ENCODE measurements around the gene EFL1. TPM values are rescaled to one million over a fixed set of nuclear protein-coding genes. Genes with fewer than 3 reads are reported as not detected.

EFL1 gene
- polyA plus RNA-seq, 12 donors: 9.3 to 17.8 (median 14.4) TPM; not detected in 1

DNA sequence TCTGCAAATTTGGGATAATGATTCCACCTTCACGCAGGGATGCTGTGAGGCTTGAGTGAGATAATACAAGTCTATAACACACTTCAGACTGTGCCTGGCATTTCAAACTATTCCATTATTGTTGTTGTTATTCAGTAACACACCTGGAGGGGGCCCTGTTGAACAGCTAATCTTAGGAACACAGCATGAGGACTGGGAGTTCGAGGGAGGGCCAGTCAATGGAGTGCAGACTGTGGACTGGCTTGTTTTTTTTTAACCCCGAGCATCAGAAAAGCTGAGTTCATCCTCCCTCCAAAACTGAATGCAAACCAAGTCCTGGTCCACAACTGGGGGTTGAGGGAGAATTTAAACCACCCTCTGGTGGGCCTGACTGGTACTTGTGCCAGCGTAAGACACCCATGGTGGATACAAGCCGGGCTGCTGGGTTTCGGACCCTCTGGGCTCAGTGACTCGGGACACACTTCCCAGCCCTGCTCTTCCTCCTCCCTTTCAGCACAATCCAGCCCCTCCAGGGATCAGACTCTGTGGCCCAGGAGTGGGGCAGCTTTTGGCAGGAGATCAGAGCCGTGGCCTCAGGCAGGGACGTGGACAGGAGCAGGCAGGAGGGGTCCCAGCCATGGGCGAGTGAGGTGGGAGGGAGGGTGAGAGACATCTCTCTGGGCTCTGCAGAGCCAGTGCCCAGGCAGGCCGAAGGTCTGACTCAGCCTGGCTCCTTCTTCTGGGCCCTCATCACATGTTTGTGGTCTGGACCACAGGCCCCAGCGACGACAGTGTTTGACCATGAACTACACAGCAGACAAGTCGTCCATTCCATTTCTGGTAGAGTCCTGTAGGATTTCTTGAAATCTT is 180.4 kb downstream of the EFL1 start:
- no peak for DNase-seq

GRCh38 chr15:82080774-82081173 is 181.8 kb downstream of the EFL1 start:
- no peak for DNase-seq

Other genes starting within 250 kb of the EFL1 start
- gene MEX3B, start 216.7 kb downstream of the EFL1 start, polyA plus RNA-seq (ENCODE audit: insufficient read length in 12 of 12): 10 to 100 TPM in 11 of 12 donors, not detected in 1; 11.4 to 25.3 (median 18.3) TPM
- gene SAXO2, start 84 bp upstream of the EFL1 start, polyA plus RNA-seq (ENCODE audit: insufficient read length in 12 of 12): 1 to 10 TPM in 9 of 12 donors, under 1 TPM in 1, not detected in 2; 0.74 to 4.6 (median 2.2) TPM
- 10 to 100 TPM in 1 of 12 donors, 1 to 10 TPM in 6, under 1 TPM in 3, not detected in 2; 0.20 to 12.9 (median 1.5) TPM for gene GOLGA6L10, start 86.7 kb upstream of the EFL1 start, polyA plus RNA-seq (ENCODE audit: insufficient read length in 12 of 12)
- gene GOLGA6L9, start 167.1 kb upstream of the EFL1 start, polyA plus RNA-seq (ENCODE audit: insufficient read length in 12 of 12): 1 to 10 TPM in 11 of 12 donors, not detected in 1; 1.1 to 9.3 (median 3.0) TPM